NK-92 (cell line): ENCODE measurements around the gene EFCAB9.

Experiments
- DNase-seq: peaks from one replicate; lab custom pipeline; 2025; ENCODE audit not compliant: unreplicated experiment; lab: John Stamatoyannopoulos, UW

EFCAB9 gene

GRCh38 chr5:172235827-172236736 is 42.1 kb downstream of the EFCAB9 start:
- DNase-seq = no peak

DNA sequence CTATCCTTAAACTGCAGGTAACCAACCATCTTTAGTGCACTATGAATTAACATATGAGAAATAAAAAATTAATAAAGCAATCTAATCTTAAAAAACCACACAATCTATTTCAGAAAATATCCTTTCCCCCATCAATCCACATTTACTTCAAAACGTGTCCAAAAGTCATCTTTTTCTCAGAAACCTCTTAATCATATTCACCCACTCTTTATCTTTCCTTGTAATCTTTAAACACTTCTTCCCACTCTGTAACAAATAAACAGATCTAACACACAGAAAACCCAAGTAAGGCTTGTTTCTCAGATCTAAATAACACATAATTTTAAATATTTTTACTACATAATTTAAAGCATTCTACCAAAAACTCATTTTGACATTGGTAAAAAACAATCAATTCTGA is 44.4 kb downstream of the EFCAB9 start:
- no peak for DNase-seq

GRCh38 chr5:172243302-172243701 is 49.3 kb downstream of the EFCAB9 start:
- DNase-seq = no peak

DNA sequence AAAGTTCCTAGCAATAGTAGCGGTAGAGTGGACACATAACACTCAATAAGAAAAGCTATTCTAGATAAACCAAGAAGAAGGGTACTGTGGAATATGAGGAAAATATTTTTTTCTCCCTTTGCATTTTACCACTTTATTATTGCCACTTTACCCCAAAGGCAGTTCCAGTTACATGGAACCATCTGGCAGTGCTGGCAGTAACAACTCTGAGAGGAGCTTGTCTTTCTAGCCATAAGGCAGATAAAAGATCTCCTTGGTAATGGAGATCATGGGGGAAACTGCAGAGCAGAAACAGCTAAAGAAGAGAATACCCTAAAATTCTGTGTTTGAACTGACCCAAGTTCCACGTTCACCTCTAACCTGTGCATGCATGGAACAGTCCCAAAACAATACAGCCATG is 51.1 kb downstream of the EFCAB9 start:
- no peak for DNase-seq

DNA sequence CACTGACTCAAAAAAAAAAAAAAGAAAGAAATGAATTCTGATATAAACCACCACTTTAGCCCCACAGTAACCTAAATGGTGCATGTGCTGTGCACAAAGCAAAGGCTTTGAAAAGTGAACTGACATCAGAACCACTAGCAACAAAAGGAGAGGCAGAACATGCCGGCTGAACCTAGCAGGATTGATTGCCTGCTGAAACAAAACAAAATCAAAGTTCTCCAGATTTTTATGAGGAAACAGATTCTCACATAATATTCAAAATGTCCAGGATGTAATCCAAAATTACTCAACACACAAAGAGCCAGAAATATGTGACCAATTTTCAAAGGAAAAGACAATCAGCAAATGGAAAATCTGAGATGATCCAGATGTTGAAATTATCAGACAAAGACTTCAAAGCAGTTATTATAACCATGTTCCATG is 51.7 kb downstream of the EFCAB9 start:
- no peak for DNase-seq

DNA sequence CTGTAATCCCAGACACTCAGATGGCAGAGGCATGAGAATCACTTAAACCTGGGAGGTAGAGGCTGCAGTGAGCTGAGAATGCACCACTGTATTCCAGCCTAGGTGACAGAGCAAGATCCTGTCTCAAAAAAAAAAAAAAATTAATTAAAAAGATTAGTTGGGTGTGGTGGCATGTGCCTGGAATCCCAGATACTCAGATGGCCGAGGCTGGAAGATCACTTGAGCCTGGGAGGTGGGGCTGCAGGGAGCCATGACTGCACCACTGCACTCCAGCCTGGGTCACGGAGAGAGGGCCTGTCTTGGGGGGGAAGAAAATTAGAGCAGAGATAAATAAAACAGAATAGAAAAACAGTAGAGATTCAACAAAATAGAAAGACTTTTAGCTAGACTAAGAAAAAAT is 54.7 kb downstream of the EFCAB9 start:
- DNase-seq = no peak

GRCh38 chr5:172251419-172251818 is 57.4 kb downstream of the EFCAB9 start:
- DNase-seq = no peak

- no peak for DNase-seq
Observed at GRCh38 chr5:172252501-172252900, 58.5 kb downstream of the EFCAB9 start.
